GM12892 (cell line): ENCODE data around the gene ADD3.

Experiments
- POLR2A ChIP-seq: IDR thresholded peaks from 2 replicates; pipeline ENCODE4 v1.6.1; 2011; ENCODE audit warnings: low read depth, low read length, control low read depth
- POLR2AphosphoS5 ChIP-seq: IDR thresholded peaks from 2 replicates; pipeline ENCODE4 v1.6.1; 2011; ENCODE audit warnings: low read depth, low read length, control low read depth
- TAF1 ChIP-seq: IDR thresholded peaks from 2 replicates; pipeline ENCODE4 v1.6.1; 2011; ENCODE audit warnings: low read depth, mild to moderate bottlenecking, control low read depth, low read length, borderline replicate concordance

DNA sequence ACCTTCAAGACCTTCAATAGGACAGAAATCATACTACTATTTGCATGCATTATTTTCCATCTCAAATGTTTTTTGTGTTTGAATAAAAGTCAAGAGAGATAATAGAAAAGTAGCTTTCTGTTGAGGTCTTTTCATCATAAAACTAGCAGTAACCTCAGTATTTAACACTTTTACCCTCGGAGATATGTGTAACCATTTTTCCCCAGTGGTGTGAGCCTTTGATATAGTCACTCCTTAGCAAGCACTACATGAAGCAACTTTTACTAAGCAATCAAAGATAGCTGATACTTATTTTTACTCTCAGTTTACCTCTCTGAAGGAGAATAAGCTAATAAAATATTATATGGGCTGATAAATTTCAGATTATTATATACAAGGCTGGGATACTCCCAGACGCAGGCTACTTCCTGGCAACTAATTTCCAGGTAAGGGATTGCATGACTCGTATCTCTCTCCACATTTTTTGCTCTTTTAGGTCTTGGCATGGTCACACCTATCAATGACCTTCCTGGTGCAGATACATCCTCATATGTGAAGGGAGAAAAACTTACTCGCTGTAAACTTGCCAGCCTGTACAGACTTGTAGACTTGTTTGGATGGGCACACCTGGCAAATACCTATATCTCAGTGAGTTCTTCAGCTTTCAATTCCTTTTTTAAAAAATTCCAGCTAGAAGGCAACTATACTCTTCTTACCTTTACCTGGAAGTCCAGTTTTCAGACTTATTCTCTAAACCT, 108.2 kb downstream of the ADD3 start:
- TF ChIP-seq POLR2AphosphoS5, result no peak
- no peak for TF ChIP-seq POLR2A
- TF ChIP-seq TAF1, result no peak
